K562 (cell line): ENCODE measurements around the gene MSH3. TPM values are rescaled to one million over a fixed set of nuclear protein-coding genes. Genes with fewer than 3 reads are reported as not detected.

ENCODE experiments used
- GTF2A2 ChIP-seq: IDR thresholded peaks from 2 replicates; pipeline ENCODE4 v1.6.1; 2016; ENCODE audit warnings: mild to moderate bottlenecking, missing genetic modification characterization, missing compliant biosample characterization
- JUN ChIP-seq, 2 experiments: sonication (generic) in 1 of 2; formaldehyde crosslinking in 1 of 2; IDR thresholded peaks; 2 replicates each; pipeline versions ENCODE4 v1.6.1 to v1.8.0; 2012 to 2022; ENCODE audit warnings: borderline replicate concordance in 2 of 2, mild to moderate bottlenecking in 2 of 2, improper control_type of control experiment in 1 of 2, low read depth in 1 of 2, low read length in 1 of 2, missing genetic modification reagents in 1 of 2
- JUND ChIP-seq, 2 experiments: IDR thresholded peaks; 2 replicates in 1 of 2; 3 replicates in 1 of 2; pipeline ENCODE4 v1.6.1; 2011; ENCODE audit warnings: borderline replicate concordance in 2 of 2, low read depth in 2 of 2, low read length in 2 of 2, improper control_type of control experiment in 1 of 2, missing biosample characterization in 1 of 2, missing genetic modification characterization in 1 of 2, missing genetic modification reagents in 1 of 2
- KLF13 ChIP-seq: fragments of 450-650 bp; IDR thresholded peaks from 2 replicates; pipeline ENCODE4 v1.6.1; 2016; ENCODE audit warnings: missing genetic modification characterization, low read depth, mild to moderate bottlenecking, missing compliant biosample characterization, moderate library complexity, borderline replicate concordance
- NR3C1 ChIP-seq: sonication (generic); formaldehyde crosslinking; IDR thresholded peaks from 2 replicates; pipeline ENCODE4 v1.8.1; 2022; ENCODE audit warnings: missing genetic modification reagents
- PTTG1 ChIP-seq: fragments of 450-650 bp; IDR thresholded peaks from 2 replicates; pipeline ENCODE4 v1.6.1; 2016; ENCODE audit warnings: low read depth, mild to moderate bottlenecking, missing genetic modification characterization, missing compliant biosample characterization
- SMARCA4 ChIP-seq: fragments of 450-650 bp; IDR thresholded peaks from 2 replicates; pipeline ENCODE4 v1.6.1; 2016
- ZBED1 ChIP-seq: IDR thresholded peaks from 2 replicates; pipeline ENCODE4 v1.6.1; 2014
- ZKSCAN8 ChIP-seq: fragments of 200-800 bp; sonication (Bioruptor generic); IDR thresholded peaks from 2 replicates; pipeline ENCODE4 v1.6.1; 2016; ENCODE audit warnings: missing genetic modification characterization, missing compliant biosample characterization
- ZNF174 ChIP-seq: fragments of 250-450 bp; sonication (Bioruptor Pico); IDR thresholded peaks from 2 replicates; pipeline ENCODE4 v1.4.0; 2020; ENCODE audit warnings: mild to moderate bottlenecking
- ZNF212 ChIP-seq: fragments of 450-650 bp; formaldehyde crosslinking; IDR thresholded peaks from 2 replicates; pipeline ENCODE4 v1.4.0; 2020; ENCODE audit warnings: mild to moderate bottlenecking
- ZNF384 ChIP-seq: IDR thresholded peaks from 2 replicates; pipeline ENCODE4 v1.6.1; 2012; ENCODE audit warnings: low read depth, low read length, improper control_type of control experiment
- polyA plus RNA-seq, 8 experiments: library from polyadenylated mRNA; depleted of rRNA in 4 of 8; stranded (reverse) in 5 of 8; unstranded in 3 of 8; fragments of >200 nt; fragmentation: Nextera tagmentation in 2 of 8; fragmentation: Illumina TruSeq in 1 of 8; extraction: Ambion mirVana in 2 of 8; extraction: Trizol in 1 of 8; gene quantifications; 2 replicates each; pipeline versions ENCODE4 v1.2.1 to v1.2.3, GENCODE V29; 2011 to 2014; ENCODE audit warnings: inconsistent platforms in 1 of 8, missing spikeins in 1 of 8
- total RNA-seq, 7 experiments: library from RNA; depleted of rRNA in 6 of 7; stranded (reverse); fragments of >200 nt in 6 of 7; fragmentation: Illumina TruSeq in 2 of 7; extraction: Trizol in 2 of 7; gene quantifications; 2 replicates each; pipeline versions ENCODE4 v1.2.1 to v1.2.3, GENCODE V29; 2011 to 2021; ENCODE audit warnings: low replicate concordance in 1 of 7
- TF ChIP-seq, protein P1 (sequence below): fragments of 250-450 bp; sonication (Bioruptor Pico); IDR thresholded peaks from 2 replicates; pipeline ENCODE4 v1.5.0; 2021; ENCODE audit warnings: mild to moderate bottlenecking, moderate library complexity
- TF ChIP-seq, protein P2 (sequence below), 2 experiments: fragments of 450-650 bp in 1 of 2; sonication (generic) in 1 of 2; formaldehyde crosslinking in 1 of 2; IDR thresholded peaks in 1 of 2; conservative IDR thresholded peaks in 1 of 2; 2 replicates each; pipeline versions ENCODE4 v1.6.1 to v1.8.1; 2016 to 2023; ENCODE audit warnings: mild to moderate bottlenecking in 2 of 2, moderate library complexity in 2 of 2, inconsistent platforms in 1 of 2, missing genetic modification reagents in 1 of 2
- TF ChIP-seq, protein P3 (sequence below): IDR thresholded peaks from 3 replicates; pipeline ENCODE4 v1.6.1; 2011; ENCODE audit warnings: borderline replicate concordance, mild to moderate bottlenecking, moderate library complexity; ENCODE audit not compliant: insufficient read length; ENCODE audit errors: extremely low read depth
- TF ChIP-seq, protein P4 (sequence below), 2 experiments: IDR thresholded peaks in 1 of 2; conservative IDR thresholded peaks in 1 of 2; 2 replicates each; pipeline ENCODE4 v1.6.1; 2016; ENCODE audit warnings: low read depth in 2 of 2, mild to moderate bottlenecking in 1 of 2, missing compliant biosample characterization in 1 of 2, missing genetic modification characterization in 1 of 2, moderate library complexity in 1 of 2

MSH3 gene
- total and polyA plus RNA-seq, 9 of the 15 experiments (the other 6 are each of a cell fraction or from before 2014, with no cell fraction given) = 3.9 to 17.2 (median 13.2) TPM

DNA sequence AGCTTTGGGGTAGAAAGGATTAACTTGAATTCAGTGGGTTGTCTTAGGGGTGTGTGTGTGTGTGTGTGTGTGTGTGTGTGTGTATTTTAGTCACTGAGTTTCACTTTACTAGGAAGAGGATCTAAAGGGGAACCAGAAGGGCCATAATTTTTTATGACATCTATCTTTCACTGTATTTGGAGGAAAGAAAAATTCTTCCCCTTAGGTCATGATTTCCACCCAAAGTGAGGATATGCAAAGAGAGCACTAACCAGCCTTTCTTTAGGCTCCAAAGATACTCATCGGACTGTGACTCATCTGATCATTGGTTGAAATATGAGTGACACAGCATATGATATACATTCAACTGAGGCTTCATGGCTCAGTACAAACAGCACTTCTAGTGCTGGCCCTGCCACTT is 230.5 kb downstream of the MSH3 start (continued):
- TF ChIP-seq, protein P1, sequence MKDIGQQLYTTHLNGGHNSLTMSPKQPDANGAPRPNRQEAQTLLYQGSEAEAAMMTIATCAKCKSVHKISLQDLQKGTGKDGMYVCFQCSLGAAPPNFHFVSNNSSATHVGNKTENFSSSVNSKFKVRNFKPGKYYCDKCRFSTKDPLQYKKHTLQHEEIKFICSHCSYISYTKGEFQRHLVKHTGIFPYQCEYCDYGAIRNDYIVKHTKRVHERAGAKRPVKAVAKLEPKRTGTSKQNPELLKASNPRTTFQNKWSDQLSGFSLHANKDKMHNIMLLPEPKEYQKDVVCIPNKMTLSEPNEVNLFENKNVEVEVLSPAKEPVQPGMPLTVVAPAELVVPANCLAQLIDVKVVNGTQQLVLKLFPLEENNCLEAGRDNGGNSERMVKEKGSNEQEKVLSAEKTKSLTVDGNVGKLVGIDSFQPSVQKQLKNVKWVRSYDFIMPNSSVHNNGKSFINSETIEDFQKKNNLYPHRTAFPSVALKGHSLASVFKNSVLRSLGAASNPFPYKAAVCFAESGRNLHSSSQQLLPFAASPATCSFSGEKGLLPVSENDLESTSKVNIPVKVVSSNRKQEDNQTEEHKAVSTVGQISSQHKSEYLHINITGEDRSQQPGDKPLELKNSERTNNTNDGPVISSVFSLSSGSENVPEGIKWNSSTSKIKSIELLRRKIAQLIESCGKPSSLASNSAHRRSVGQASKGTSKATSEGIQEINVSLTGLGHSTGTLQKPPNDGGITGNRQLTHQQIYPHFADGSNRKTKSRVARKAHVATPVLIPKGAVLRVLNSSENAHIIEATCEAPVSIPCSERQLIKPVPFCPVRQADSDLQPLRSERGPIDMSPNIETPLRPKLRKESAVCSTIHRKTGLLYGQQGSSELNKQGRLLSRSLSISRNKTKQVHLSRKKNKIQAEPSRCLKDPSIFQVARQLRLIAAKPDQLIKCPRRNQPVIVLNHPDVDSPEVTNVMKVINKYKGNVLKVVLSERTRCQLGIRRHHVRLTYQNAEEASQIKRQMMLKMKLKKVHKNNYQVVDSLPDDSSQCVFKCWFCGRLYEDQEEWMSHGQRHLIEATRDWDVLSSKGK = no peak
- TF ChIP-seq, protein P2, sequence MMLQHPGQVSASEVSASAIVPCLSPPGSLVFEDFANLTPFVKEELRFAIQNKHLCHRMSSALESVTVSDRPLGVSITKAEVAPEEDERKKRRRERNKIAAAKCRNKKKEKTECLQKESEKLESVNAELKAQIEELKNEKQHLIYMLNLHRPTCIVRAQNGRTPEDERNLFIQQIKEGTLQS (IDR thresholded peaks at IDR 0.05) = peak; percentile 72
- TF ChIP-seq, protein P2 (CRISPR knock-in tag; conservative IDR thresholded peaks at IDR 0.05) = no peak
- TF ChIP-seq JUN (IDR thresholded peaks at IDR 0.05; ENCODE audit: borderline replicate concordance, low read depth, low read length) = peak; percentile 61; the same call in 1 of the 2 replicates
- no peak for TF ChIP-seq JUN (CRISPR knock-in tag; IDR thresholded peaks at IDR 0.05; ENCODE audit: borderline replicate concordance)
- TF ChIP-seq, protein P3, sequence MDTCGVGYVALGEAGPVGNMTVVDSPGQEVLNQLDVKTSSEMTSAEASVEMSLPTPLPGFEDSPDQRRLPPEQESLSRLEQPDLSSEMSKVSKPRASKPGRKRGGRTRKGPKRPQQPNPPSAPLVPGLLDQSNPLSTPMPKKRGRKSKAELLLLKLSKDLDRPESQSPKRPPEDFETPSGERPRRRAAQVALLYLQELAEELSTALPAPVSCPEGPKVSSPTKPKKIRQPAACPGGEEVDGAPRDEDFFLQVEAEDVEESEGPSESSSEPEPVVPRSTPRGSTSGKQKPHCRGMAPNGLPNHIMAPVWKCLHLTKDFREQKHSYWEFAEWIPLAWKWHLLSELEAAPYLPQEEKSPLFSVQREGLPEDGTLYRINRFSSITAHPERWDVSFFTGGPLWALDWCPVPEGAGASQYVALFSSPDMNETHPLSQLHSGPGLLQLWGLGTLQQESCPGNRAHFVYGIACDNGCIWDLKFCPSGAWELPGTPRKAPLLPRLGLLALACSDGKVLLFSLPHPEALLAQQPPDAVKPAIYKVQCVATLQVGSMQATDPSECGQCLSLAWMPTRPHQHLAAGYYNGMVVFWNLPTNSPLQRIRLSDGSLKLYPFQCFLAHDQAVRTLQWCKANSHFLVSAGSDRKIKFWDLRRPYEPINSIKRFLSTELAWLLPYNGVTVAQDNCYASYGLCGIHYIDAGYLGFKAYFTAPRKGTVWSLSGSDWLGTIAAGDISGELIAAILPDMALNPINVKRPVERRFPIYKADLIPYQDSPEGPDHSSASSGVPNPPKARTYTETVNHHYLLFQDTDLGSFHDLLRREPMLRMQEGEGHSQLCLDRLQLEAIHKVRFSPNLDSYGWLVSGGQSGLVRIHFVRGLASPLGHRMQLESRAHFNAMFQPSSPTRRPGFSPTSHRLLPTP = no peak
- no peak for TF ChIP-seq ZBED1
- TF ChIP-seq JUND (IDR thresholded peaks at IDR 0.05; ENCODE audit: borderline replicate concordance, low read depth, low read length) = peak; percentile 83
- TF ChIP-seq JUND (tag; IDR thresholded peaks at IDR 0.05; ENCODE audit: borderline replicate concordance, low read depth, low read length) = peak; percentile 74; the same call in 1 of the 3 replicates
- peak; percentile 28; the same call in 1 of the 2 replicates for TF ChIP-seq SMARCA4
- TF ChIP-seq ZKSCAN8 = no peak
- TF ChIP-seq NR3C1 (CRISPR knock-in tag) = no peak
- no peak for TF ChIP-seq GTF2A2
- no peak for TF ChIP-seq KLF13 (tag)
- TF ChIP-seq, protein P4, sequence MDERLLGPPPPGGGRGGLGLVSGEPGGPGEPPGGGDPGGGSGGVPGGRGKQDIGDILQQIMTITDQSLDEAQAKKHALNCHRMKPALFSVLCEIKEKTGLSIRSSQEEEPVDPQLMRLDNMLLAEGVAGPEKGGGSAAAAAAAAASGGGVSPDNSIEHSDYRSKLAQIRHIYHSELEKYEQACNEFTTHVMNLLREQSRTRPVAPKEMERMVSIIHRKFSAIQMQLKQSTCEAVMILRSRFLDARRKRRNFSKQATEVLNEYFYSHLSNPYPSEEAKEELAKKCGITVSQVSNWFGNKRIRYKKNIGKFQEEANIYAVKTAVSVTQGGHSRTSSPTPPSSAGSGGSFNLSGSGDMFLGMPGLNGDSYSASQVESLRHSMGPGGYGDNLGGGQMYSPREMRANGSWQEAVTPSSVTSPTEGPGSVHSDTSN (CRISPR knock-in tag; IDR thresholded peaks at IDR 0.05; ENCODE audit: low read depth) = 0 out of 2 replicates have a peak, but pooled peaks have one; percentile 27
- TF ChIP-seq, protein P4 (tag; conservative IDR thresholded peaks at IDR 0.05; ENCODE audit: low read depth) = peak; percentile 70
- no peak for TF ChIP-seq PTTG1 (tag)
- no peak for TF ChIP-seq ZNF174 (CRISPR knock-in tag)
- no peak for TF ChIP-seq ZNF212 (CRISPR knock-in tag)
- no peak for TF ChIP-seq ZNF384
